DMS 273 (cell line): ENCODE results near the gene SLC44A3.
A peak's percentile ranks its signal among the peaks of the same experiment; 100 is the strongest.
"Not testable (repeated sequence)": the region's sequence is repeated elsewhere in the genome, so short reads cannot be mapped to it uniquely, and the experiment has no call there.

Source experiments
- DNase-seq: peaks from one replicate; lab custom pipeline; 2025; ENCODE audit not compliant: unreplicated experiment; lab: John Stamatoyannopoulos, UW

The SLC44A3 gene

GRCh38 chr1:94929351-94930217 is 109.4 kb downstream of the SLC44A3 start:
- peak; percentile 8 for DNase-seq

- DNase-seq = no peak
Measured at GRCh38 chr1:94931254-94931841, 111.2 kb downstream of the SLC44A3 start.

- no peak for DNase-seq
Measured at GRCh38 chr1:94934551-94934950, 114.4 kb downstream of the SLC44A3 start.

DNA sequence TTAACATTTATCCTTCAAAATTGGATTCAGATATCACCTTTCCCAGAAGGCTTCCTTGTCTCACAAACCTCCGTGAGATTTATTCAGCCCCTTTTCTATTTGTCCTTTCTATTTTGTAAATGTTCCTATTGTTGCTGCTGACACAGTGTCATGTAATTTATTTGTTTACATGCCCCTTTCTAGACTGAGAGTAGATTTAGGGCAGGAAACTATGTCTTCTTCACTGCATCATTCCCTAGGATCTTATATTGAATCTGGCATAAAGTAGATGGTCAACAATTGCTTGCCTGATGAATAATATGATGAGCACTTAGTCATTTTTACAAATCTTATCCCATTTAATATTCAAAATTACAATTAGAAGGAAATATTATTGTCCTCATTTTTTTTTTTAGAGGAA is 114.9 kb downstream of the SLC44A3 start:
- DNase-seq = no peak

DNA sequence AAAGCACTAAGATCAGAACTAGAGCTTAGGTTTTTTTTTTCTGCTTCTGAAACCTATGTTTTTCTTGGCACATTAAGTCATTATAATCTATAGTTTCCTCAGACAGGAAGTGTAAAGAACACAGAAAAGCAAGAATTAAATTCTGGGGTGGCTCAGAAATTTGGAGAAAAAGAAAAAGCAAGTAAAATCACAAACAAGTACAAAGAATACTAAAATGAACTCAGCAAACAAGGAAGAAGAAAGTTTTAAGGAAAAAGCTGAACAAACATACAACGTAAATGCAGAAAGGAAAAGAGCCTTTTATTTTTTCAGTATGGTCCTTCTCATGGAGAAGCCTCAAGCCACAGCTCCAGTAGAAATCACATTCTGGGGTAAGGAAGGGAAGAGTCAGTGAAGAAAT is 115.3 kb downstream of the SLC44A3 start:
- no peak for DNase-seq

- no peak for DNase-seq
Measured at GRCh38 chr1:94936861-94937620, 116.9 kb downstream of the SLC44A3 start.

DNA sequence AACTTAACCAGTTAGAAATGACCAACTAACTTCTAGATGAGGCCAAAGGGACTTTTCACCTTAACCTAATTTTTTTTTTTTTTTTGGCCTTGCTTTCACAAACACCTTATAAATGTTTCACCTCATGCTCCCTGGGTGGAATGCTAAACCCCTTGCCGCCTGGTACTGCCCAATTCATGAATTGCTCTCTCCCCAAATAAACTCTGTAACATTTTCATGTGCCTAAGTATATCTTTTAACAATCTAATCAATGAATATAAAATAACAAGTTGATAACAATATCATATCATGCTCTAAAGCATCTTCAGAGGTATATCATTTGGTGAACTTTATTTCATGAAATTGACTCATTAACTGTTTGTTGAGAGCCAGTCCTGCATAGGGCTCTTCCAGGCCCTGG is 117.7 kb downstream of the SLC44A3 start:
- DNase-seq = no peak

GRCh38 chr1:94940738-94941137 is 120.6 kb downstream of the SLC44A3 start:
- no peak for DNase-seq

GRCh38 chr1:94941480-94941879 is 121.3 kb downstream of the SLC44A3 start:
- not testable (repeated sequence) for DNase-seq

GRCh38 chr1:94942171-94943128 is 122.3 kb downstream of the SLC44A3 start:
- DNase-seq = no peak
